Fibroblast of pulmonary artery (primary cell): Measurements from ENCODE around the gene TP53BP2.
A peak's percentile ranks its signal among the peaks of the same experiment; 100 is the strongest.
"Not testable (repeated sequence)": the region's sequence is repeated elsewhere in the genome, so short reads cannot be mapped to it uniquely, and the experiment has no call there.

Experiments used
- DNase-seq: peaks from one replicate; pipeline ENCODE4 v3.0.0-alpha.2; 2010; ENCODE audit warnings: low read depth
- H3K4me3 ChIP-seq: replicated peaks from 2 replicates; pipeline ENCODE4 v1.5.1; 2011; ENCODE audit warnings: low read depth, mild to moderate bottlenecking, control low read depth, low read length, moderate library complexity
- TF ChIP-seq, protein P1 (sequence below): IDR thresholded peaks from 2 replicates; pipeline ENCODE4 v1.5.1; 2011; ENCODE audit warnings: mild to moderate bottlenecking, control low read depth, low read length, inconsistent platforms; ENCODE audit errors: missing control alignments

TP53BP2 gene

DNA sequence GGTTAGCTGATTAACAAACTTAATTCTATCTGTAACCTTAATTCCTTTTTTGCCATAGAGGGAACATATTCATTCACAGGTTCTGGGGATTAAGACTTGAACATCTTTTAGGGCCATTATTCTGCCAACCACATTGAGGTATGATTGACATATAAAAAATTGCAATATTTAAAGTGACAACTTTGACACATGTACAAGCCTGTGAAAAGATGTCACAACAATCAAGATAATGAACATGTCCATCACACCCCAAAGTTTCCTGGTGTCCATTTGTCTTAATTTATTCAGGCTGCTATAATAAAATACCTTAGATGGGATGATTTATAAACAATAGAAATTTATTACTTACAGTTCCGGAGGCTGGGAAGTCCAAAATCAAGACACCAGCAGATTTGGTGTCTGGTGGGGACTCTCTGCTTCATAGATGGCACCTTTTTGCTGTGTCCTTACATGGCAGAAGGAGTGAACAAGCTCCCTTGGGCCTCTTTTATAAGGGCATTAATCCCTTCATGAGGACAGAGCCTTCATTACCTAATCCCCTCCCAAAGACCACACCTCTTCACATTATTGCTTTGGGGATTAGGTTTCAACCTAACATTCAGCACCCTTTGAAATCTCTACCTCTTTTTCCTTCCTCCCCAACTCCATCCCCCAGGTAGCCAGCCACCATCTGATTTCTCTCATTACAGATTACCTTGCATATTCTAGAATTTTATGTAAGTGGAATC, 33.0 kb upstream of the TP53BP2 start:
- H3K4me3 ChIP-seq, result no peak overlapping the region
- DNase-seq, result no peak
- TF ChIP-seq, protein P1, sequence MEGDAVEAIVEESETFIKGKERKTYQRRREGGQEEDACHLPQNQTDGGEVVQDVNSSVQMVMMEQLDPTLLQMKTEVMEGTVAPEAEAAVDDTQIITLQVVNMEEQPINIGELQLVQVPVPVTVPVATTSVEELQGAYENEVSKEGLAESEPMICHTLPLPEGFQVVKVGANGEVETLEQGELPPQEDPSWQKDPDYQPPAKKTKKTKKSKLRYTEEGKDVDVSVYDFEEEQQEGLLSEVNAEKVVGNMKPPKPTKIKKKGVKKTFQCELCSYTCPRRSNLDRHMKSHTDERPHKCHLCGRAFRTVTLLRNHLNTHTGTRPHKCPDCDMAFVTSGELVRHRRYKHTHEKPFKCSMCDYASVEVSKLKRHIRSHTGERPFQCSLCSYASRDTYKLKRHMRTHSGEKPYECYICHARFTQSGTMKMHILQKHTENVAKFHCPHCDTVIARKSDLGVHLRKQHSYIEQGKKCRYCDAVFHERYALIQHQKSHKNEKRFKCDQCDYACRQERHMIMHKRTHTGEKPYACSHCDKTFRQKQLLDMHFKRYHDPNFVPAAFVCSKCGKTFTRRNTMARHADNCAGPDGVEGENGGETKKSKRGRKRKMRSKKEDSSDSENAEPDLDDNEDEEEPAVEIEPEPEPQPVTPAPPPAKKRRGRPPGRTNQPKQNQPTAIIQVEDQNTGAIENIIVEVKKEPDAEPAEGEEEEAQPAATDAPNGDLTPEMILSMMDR, result no peak

GRCh38 chr1:223877804-223878203, 32.1 kb upstream of the TP53BP2 start:
- TF ChIP-seq, protein P1, result no peak
- H3K4me3 ChIP-seq, result no peak overlapping the region
- DNase-seq, result no peak

DNA sequence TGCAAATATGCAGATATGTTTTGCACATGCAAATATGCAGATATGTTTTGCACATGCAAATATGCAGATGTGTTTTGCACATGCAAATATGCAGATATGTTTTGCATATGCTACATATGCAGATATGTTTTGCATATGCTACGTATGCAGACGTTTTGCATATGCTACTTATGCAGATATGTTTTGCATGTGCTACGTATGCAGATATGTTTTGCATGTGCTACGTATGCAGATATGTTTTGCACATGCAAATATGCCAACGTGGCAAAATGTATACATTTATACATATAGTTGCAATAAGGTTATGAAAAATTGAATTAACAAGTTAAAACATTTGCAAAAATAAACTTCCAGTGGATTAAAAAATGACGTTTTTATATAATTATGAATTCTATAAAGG, 30.8 kb upstream of the TP53BP2 start:
- TF ChIP-seq, protein P1, result no peak
- H3K4me3 ChIP-seq, result no peak overlapping the region
- no peak for DNase-seq

- TF ChIP-seq, protein P1, result no peak
- DNase-seq, result no peak
- no peak overlapping the region for H3K4me3 ChIP-seq
Measured at GRCh38 chr1:223873044-223873443, 27.3 kb upstream of the TP53BP2 start.

DNA sequence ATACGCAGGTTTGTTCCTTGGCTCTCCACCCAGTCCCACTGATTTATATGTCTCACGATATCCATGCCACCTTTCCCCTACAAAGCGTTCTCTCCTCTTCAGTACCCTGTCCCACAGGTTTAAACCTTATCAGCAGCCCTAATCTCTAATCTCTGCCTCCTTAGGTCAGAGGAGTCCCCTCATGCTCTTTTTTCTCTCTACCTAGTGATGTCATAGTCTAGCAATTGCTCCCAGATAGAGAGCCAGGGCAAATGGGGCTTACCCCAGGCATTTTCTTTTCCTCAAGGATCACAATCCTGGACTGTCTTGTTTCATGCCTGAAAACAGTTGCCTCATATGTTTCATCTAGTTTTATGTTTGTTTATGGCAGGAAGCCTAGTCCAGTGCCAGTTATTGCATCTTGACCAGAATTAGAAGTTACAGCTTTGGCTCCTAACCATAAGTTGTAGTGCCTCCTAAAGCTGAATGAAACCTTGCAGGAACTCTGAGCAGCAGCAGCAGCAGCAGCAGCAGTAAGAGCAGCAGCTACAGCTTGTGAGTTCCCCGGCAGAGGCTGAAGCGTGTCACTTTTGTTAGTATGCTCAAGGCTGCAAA, 26.7 kb upstream of the TP53BP2 start:
- peak; percentile 9 for DNase-seq
- TF ChIP-seq, protein P1, result no peak
- H3K4me3 ChIP-seq, result no peak overlapping the region

- no peak for DNase-seq
- TF ChIP-seq, protein P1, result no peak
- H3K4me3 ChIP-seq, result no peak overlapping the region
Measured at GRCh38 chr1:223870617-223871574, 25.1 kb upstream of the TP53BP2 start.

DNA sequence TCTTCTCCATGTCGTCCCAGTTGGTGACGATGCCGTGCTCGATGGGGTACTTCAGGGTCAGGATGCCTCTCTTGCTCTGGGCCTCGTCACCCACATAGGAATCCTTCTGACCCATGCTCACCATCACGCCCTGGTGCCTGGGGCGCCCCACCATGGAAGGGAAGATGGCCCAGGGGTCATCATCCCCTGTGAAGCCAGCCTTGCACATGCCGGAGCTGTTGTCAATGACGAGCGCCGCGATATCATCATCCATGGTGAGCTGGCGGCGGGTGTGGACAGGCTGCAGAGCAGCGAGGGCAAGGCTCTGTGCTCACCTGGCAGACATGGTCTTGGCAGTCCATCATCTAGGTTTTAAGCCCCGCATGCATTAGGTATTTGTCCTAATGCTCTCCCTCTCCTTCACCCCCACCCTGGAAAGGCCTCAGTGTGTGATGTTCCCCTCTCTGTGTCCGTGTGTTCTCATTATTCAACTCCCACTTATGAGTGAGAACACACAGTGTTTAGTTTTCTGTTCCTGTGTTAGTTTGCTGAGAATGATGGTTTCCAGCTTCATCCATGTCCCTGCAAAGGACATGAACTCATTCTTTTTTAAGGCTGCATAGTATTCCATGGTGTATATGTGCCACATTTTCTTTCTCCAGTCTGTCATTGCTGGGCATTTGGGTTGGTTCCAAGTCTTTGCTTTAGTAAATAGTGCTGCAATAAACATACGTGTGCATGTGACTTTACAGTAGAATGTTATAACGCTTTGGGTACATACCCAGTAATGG, 19.0 kb upstream of the TP53BP2 start:
- not testable (repeated sequence) for H3K4me3 ChIP-seq, DNase-seq
